ENCODE data around the gene APEX1. TPM values are rescaled to one million over a fixed set of nuclear protein-coding genes. Genes with fewer than 3 reads are reported as not detected.

The APEX1 gene
- 119 TPM for total RNA-seq

GRCh38 chr14:20454516-20455354 lies at the start of gene APEX1, which contains the start of gene OSGEP:
Gene APEX1, plus strand, starts transcription at chr14:20455226. Its CDS starts 420 bp downstream, at chr14:20455646.
Gene OSGEP, minus strand, starts transcription at chr14:20454812. Its CDS starts 129 bp downstream, at chr14:20454683.
- ATAC-seq: peak; percentile 93

GRCh38 chr14:20409226-20409625 lies 45.8 kb upstream of the APEX1 start:
- no peak for ATAC-seq

- no peak for ATAC-seq
These were observed 42.6 kb upstream of the APEX1 start for GRCh38 chr14:20412411-20412810.

GRCh38 chr14:20412876-20413743 lies 41.9 kb upstream of the APEX1 start, which contains the start of gene TEP1:
Gene TEP1, minus strand, starts transcription at chr14:20413501. Its CDS starts 5,062 bp downstream, at chr14:20408439.
- ATAC-seq: peak; percentile 92

GRCh38 chr14:20413744-20414082 lies 41.3 kb upstream of the APEX1 start:
- peak; percentile 11 for ATAC-seq

- peak; percentile 20 for ATAC-seq
These were observed 39.2 kb upstream of the APEX1 start for GRCh38 chr14:20415782-20416206.

- ATAC-seq: no peak
These were observed 38.8 kb upstream of the APEX1 start for GRCh38 chr14:20416223-20416622.

- ATAC-seq: no peak
These were observed 37.5 kb upstream of the APEX1 start for GRCh38 chr14:20417250-20418186.

GRCh38 chr14:20418501-20418909 lies 36.5 kb upstream of the APEX1 start:
- no peak for ATAC-seq

GRCh38 chr14:20419419-20419818 lies 35.6 kb upstream of the APEX1 start:
- ATAC-seq: no peak

GRCh38 chr14:20421267-20421666 lies 33.8 kb upstream of the APEX1 start:
- no peak for ATAC-seq

GRCh38 chr14:20422886-20423285 lies 32.1 kb upstream of the APEX1 start:
- no peak for ATAC-seq

- no peak for ATAC-seq
These were observed 30.2 kb upstream of the APEX1 start for GRCh38 chr14:20424851-20425250.

- peak; percentile 70 for ATAC-seq
These were observed 27.6 kb upstream of the APEX1 start for GRCh38 chr14:20427231-20428009.

- ATAC-seq: peak; percentile 11
These were observed 27.0 kb upstream of the APEX1 start for GRCh38 chr14:20428010-20428365.

- peak; percentile 22 for ATAC-seq
These were observed 26.2 kb upstream of the APEX1 start for GRCh38 chr14:20428802-20429201.

- no peak for ATAC-seq
These were observed 25.0 kb upstream of the APEX1 start for GRCh38 chr14:20429801-20430669.

GRCh38 chr14:20434701-20435581 lies 20.1 kb upstream of the APEX1 start:
- ATAC-seq: no peak
